HEK293T (cell line): ENCODE results near the gene PALB2.

Experiments used
- CTCF ChIA-PET: fragments of 350-600 bp; formaldehyde crosslinking; extraction: SDS; loops from one replicate; lab custom pipeline; 2021; ENCODE audit warnings: antibody characterized with exemption, inconsistent platforms; lab: Yijun Ruan, JAX
- POLR2A ChIA-PET: fragments of 350-600 bp; formaldehyde crosslinking; extraction: SDS; loops from one replicate; lab custom pipeline; 2020; ENCODE audit warnings: antibody characterized with exemption, inconsistent platforms; lab: Yijun Ruan, JAX
- DNase-seq: peaks from one replicate; pipeline ENCODE4 v3.0.0; 2012; ENCODE audit warnings: mixed read lengths; ENCODE audit errors: extremely low spot score
- ARNT ChIP-seq: fragments of 450-650 bp; IDR thresholded peaks from 2 replicates; pipeline ENCODE4 v1.6.1; 2017; ENCODE audit warnings: mild to moderate bottlenecking
- BHLHE40 ChIP-seq: fragments of 450-650 bp; IDR thresholded peaks from 2 replicates; pipeline ENCODE4 v1.6.1; 2016; ENCODE audit warnings: mild to moderate bottlenecking, moderate library complexity, borderline replicate concordance
- CTBP1 ChIP-seq: fragments of 450-650 bp; IDR thresholded peaks from 2 replicates; pipeline ENCODE4 v1.6.1; 2016; ENCODE audit warnings: borderline replicate concordance
- ELF4 ChIP-seq: fragments of 450-650 bp; IDR thresholded peaks from 2 replicates; pipeline ENCODE4 v1.6.1; 2017; ENCODE audit warnings: antibody characterized with exemption
- FOXA1 ChIP-seq: fragments of 450-650 bp; IDR thresholded peaks from 2 replicates; pipeline ENCODE4 v1.6.1; 2016; ENCODE audit warnings: mild to moderate bottlenecking
- HDGF ChIP-seq: fragments of 450-650 bp; IDR thresholded peaks from 2 replicates; pipeline ENCODE4 v1.6.1; 2017; ENCODE audit warnings: antibody characterized with exemption, borderline replicate concordance
- L3MBTL2 ChIP-seq: fragments of 450-650 bp; conservative IDR thresholded peaks from 2 replicates; pipeline ENCODE4 v1.6.1; 2016; ENCODE audit warnings: mild to moderate bottlenecking
- NFRKB ChIP-seq: fragments of 450-650 bp; IDR thresholded peaks from 2 replicates; pipeline ENCODE4 v1.6.1; 2016; ENCODE audit warnings: mild to moderate bottlenecking, moderate library complexity
- PKNOX1 ChIP-seq: fragments of 450-650 bp; IDR thresholded peaks from 2 replicates; pipeline ENCODE4 v1.6.1; 2016
- SP1 ChIP-seq: fragments of 450-650 bp; IDR thresholded peaks from 2 replicates; pipeline ENCODE4 v1.6.1; 2017
- SUZ12 ChIP-seq: fragments of 450-650 bp; IDR thresholded peaks from 2 replicates; pipeline ENCODE4 v1.6.1; 2016; ENCODE audit warnings: mild to moderate bottlenecking
- TARDBP ChIP-seq: fragments of 450-650 bp; IDR thresholded peaks from 2 replicates; pipeline ENCODE4 v1.6.1; 2016
- ZNF384 ChIP-seq: fragments of 450-650 bp; IDR thresholded peaks from 2 replicates; pipeline ENCODE4 v1.6.1; 2016

PALB2 gene

GRCh38 chr16:23554536-23554935, 86.6 kb downstream of the PALB2 start:
- DNase-seq: no peak
- TF ChIP-seq FOXA1 (no peak), ELF4 (no peak), ZNF384 (no peak), ARNT (no peak), BHLHE40 (no peak), SP1 (no peak), NFRKB (no peak), HDGF (no peak), CTBP1 (no peak), L3MBTL2 (no peak), PKNOX1 (no peak), SUZ12 (no peak), TARDBP (no peak)
- POLR2A ChIA-PET: no interaction called here
- CTCF ChIA-PET: no interaction called here
